Astrocyte (in vitro differentiated cells and primary cell): Measurements from ENCODE around the gene MOK.

Experiments
- CTCF ChIP-seq: IDR thresholded peaks from 2 replicates; pipeline ENCODE4 v1.5.1; 2011; ENCODE audit warnings: low read depth, mild to moderate bottlenecking, inconsistent platforms, low read length, moderate library complexity; ENCODE audit not compliant: insufficient read depth
- EZH2 ChIP-seq: IDR thresholded peaks from 2 replicates; pipeline ENCODE4 v1.6.1; 2012; ENCODE audit warnings: mild to moderate bottlenecking, low read length, inconsistent platforms; ENCODE audit not compliant: insufficient read depth

- TF ChIP-seq CTCF (no peak), EZH2 (no peak)
Observed at GRCh38 chr14:102230481-102231210, 74.3 kb downstream of the MOK start.
